SU-DHL-6 (cell line): Measurements from ENCODE around the gene DNAJB5.

ENCODE experiments used
- H2AFZ ChIP-seq: fragments of 200-600 bp; sonication (generic); 2 replicates; pipeline ENCODE4 v1.6.1; 2014; ENCODE audit warnings: low read depth, mild to moderate bottlenecking, moderate library complexity, mixed read lengths, antibody characterized with exemption, low read length; ENCODE audit not compliant: severe bottlenecking
- H3F3A ChIP-seq: fragments of 200-600 bp; shearing (Covaris generic); 2 replicates; pipeline ENCODE4 v1.6.0; 2016; ENCODE audit warnings: antibody characterized with exemption, mild to moderate bottlenecking; ENCODE audit not compliant: insufficient read depth
- H3K27ac ChIP-seq: fragments of 200-600 bp; sonication (generic); 2 replicates; pipeline ENCODE4 v1.5.1; 2016; ENCODE audit warnings: low read depth, mild to moderate bottlenecking, low read length, moderate library complexity, mixed read lengths
- H3K27me3 ChIP-seq: fragments of 200-600 bp; sonication (generic), shearing (Covaris generic); 2 replicates; pipeline ENCODE4 v1.6.0; 2014; ENCODE audit warnings: mild to moderate bottlenecking, low read length
- H3K36me3 ChIP-seq: fragments of 200-600 bp; sonication (generic); 2 replicates; pipeline ENCODE4 v1.6.1; 2014; ENCODE audit warnings: mild to moderate bottlenecking, low read length, mixed read lengths
- H3K4me2 ChIP-seq: fragments of 300-600, 200-600 bp; shearing (Covaris generic), sonication (generic); 2 replicates; pipeline ENCODE4 v1.6.0; 2014; ENCODE audit warnings: low read length, low read depth, mild to moderate bottlenecking; ENCODE audit not compliant: poor library complexity, severe bottlenecking
- H3K4me3 ChIP-seq: fragments of 200-600 bp; sonication (generic); 2 replicates; pipeline ENCODE4 v1.5.1; 2014; ENCODE audit warnings: antibody characterized with exemption, low read length, mild to moderate bottlenecking, mixed read lengths; ENCODE audit not compliant: insufficient read depth, poor library complexity, severe bottlenecking
- H3K79me2 ChIP-seq: fragments of 200-600 bp; sonication (generic); 2 replicates; pipeline ENCODE4 v1.6.1; 2014; ENCODE audit warnings: mild to moderate bottlenecking, low read length, moderate library complexity; ENCODE audit not compliant: insufficient read depth
- H3K9ac ChIP-seq: fragments of 200-600 bp; sonication (generic); 2 replicates; pipeline ENCODE4 v1.7.0; 2014; ENCODE audit warnings: mild to moderate bottlenecking, low read length
- H3K9me2 ChIP-seq: fragments of 200-600 bp; sonication (generic); replicated peaks from 2 replicates; pipeline ENCODE4 v1.6.1; 2014; ENCODE audit warnings: low read length; ENCODE audit not compliant: insufficient read depth
- H3K9me3 ChIP-seq: fragments of 200-600 bp; sonication (generic); 2 replicates; pipeline ENCODE4 v1.6.1; 2014; ENCODE audit warnings: low read length, mixed read lengths; ENCODE audit not compliant: insufficient read depth
- H4K20me1 ChIP-seq: fragments of 200-600 bp; sonication (generic); 2 replicates; pipeline ENCODE4 v1.6.1; 2014; ENCODE audit warnings: low read depth, mild to moderate bottlenecking, antibody characterized with exemption, low read length, moderate library complexity, mixed read lengths
- CTCF ChIP-seq: fragments of 200-600 bp; sonication (generic); IDR thresholded peaks from one replicate; pipeline ENCODE4 v1.5.1; 2017; ENCODE audit warnings: antibody characterized with exemption, mild to moderate bottlenecking, low read length, moderate library complexity; ENCODE audit not compliant: insufficient read depth, poor library complexity, severe bottlenecking
- EZH2phosphoT487 ChIP-seq: fragments of 200-600 bp; sonication (generic), shearing (Covaris generic); conservative IDR thresholded peaks from 2 replicates; pipeline ENCODE4 v1.6.1; 2018; ENCODE audit warnings: mild to moderate bottlenecking, antibody characterized with exemption, low read length, moderate library complexity, mixed read lengths

Gene DNAJB5

GRCh38 chr9:34980181-34980761, 9.3 kb upstream of the DNAJB5 start:
- Histone ChIP-seq H3K4me2 (no peak overlapping the region), H3K27me3 (no peaks in the 10 kb centered on the region)
- TF ChIP-seq CTCF (no peak), EZH2phosphoT487 (no peak)

GRCh38 chr9:34982361-34982760, 7.2 kb upstream of the DNAJB5 start:
- H3K9ac ChIP-seq: no peak overlapping the region
- H3K27ac ChIP-seq: no peak overlapping the region
- no peaks in the 10 kb centered on the region for H3K79me2 ChIP-seq
- no peaks in the 10 kb centered on the region for H3K36me3 ChIP-seq
- no peak overlapping the region for H3K4me3 ChIP-seq
- no peak overlapping the region for H2AFZ ChIP-seq
- H3K9me2 ChIP-seq: no peaks in the 10 kb centered on the region
- no peaks in the 10 kb centered on the region for H3F3A ChIP-seq
- H3K9me3 ChIP-seq: no peaks in the 10 kb centered on the region
- no peak for TF ChIP-seq CTCF
- TF ChIP-seq EZH2phosphoT487: no peak
- no peak overlapping the region for H3K4me2 ChIP-seq
- H4K20me1 ChIP-seq: no peaks in the 10 kb centered on the region
- H3K27me3 ChIP-seq: no peaks in the 10 kb centered on the region

More at GRCh38 chr9:34980181-34980761, 9.3 kb upstream of the DNAJB5 start:
- Histone ChIP-seq H2AFZ (no peak overlapping the region), H3K9me3 (no peaks in the 10 kb centered on the region), H3K4me3 (no peak overlapping the region), H3K79me2 (no peaks in the 10 kb centered on the region), H3K27ac (no peak overlapping the region), H3F3A (no peaks in the 10 kb centered on the region), H4K20me1 (no peaks in the 10 kb centered on the region), H3K9ac (no peak overlapping the region), H3K9me2 (no peaks in the 10 kb centered on the region), H3K36me3 (no peaks in the 10 kb centered on the region)

GRCh38 chr9:34983209-34983608, 6.3 kb upstream of the DNAJB5 start:
- Histone ChIP-seq H3K9me3 (no peaks in the 10 kb centered on the region), H3K9me2 (no peaks in the 10 kb centered on the region), H2AFZ (no peak overlapping the region), H3K4me3 (no peak overlapping the region), H3F3A (no peaks in the 10 kb centered on the region), H3K9ac (no peak overlapping the region), H3K79me2 (no peaks in the 10 kb centered on the region), H3K27ac (no peak overlapping the region), H3K36me3 (no peaks in the 10 kb centered on the region), H4K20me1 (no peaks in the 10 kb centered on the region), H3K4me2 (no peak overlapping the region), H3K27me3 (no peaks in the 10 kb centered on the region)
- TF ChIP-seq CTCF (no peak), EZH2phosphoT487 (no peak)
